ENCODE measurements around the gene UBASH3B.
"Not testable (repeated sequence)": the region's sequence is repeated elsewhere in the genome, so short reads cannot be mapped to it uniquely, and the experiment has no call there.

The UBASH3B gene

GRCh38 chr11:122729139-122729538, 73.6 kb downstream of the UBASH3B start:
- in situ Hi-C loops (cut with MboI; ENCODE audit: low sequenced_read_pairs) = no loop called here

GRCh38 chr11:122730694-122731093, 75.2 kb downstream of the UBASH3B start:
- in situ Hi-C loops (cut with MboI; ENCODE audit: low sequenced_read_pairs) = not testable (repeated sequence)

GRCh38 chr11:122731500-122731913, 76.0 kb downstream of the UBASH3B start:
- in situ Hi-C loops (cut with MboI; ENCODE audit: low sequenced_read_pairs) = no loop called here

- in situ Hi-C loops (cut with MboI; ENCODE audit: low sequenced_read_pairs) = no loop called here
These were observed 77.1 kb downstream of the UBASH3B start for GRCh38 chr11:122732342-122733315.

GRCh38 chr11:122733318-122733717, 77.8 kb downstream of the UBASH3B start:
- in situ Hi-C loops (cut with MboI; ENCODE audit: low sequenced_read_pairs) = no loop called here

- in situ Hi-C loops (cut with MboI; ENCODE audit: low sequenced_read_pairs) = no loop called here
These were observed 79.5 kb downstream of the UBASH3B start for GRCh38 chr11:122734848-122735496.

GRCh38 chr11:122737951-122738693, 82.6 kb downstream of the UBASH3B start:
- in situ Hi-C loops (cut with MboI; ENCODE audit: low sequenced_read_pairs) = no loop called here

- in situ Hi-C loops (cut with MboI; ENCODE audit: low sequenced_read_pairs) = no loop called here
These were observed 86.2 kb downstream of the UBASH3B start for GRCh38 chr11:122741613-122742300.

GRCh38 chr11:122742301-122743018, 86.9 kb downstream of the UBASH3B start:
- in situ Hi-C loops (cut with MboI; ENCODE audit: low sequenced_read_pairs) = no loop called here

GRCh38 chr11:122743097-122743741, 87.7 kb downstream of the UBASH3B start:
- in situ Hi-C loops (cut with MboI; ENCODE audit: low sequenced_read_pairs) = no loop called here

GRCh38 chr11:122743949-122744348, 88.4 kb downstream of the UBASH3B start:
- in situ Hi-C loops (cut with MboI; ENCODE audit: low sequenced_read_pairs) = no loop called here

- in situ Hi-C loops (cut with MboI; ENCODE audit: low sequenced_read_pairs) = no loop called here
These were observed 88.8 kb downstream of the UBASH3B start for GRCh38 chr11:122744357-122744756.

- in situ Hi-C loops (cut with MboI; ENCODE audit: low sequenced_read_pairs) = no loop called here
These were observed 89.6 kb downstream of the UBASH3B start for GRCh38 chr11:122745111-122745510.

- in situ Hi-C loops (cut with MboI; ENCODE audit: low sequenced_read_pairs) = no loop called here
These were observed 90.5 kb downstream of the UBASH3B start for GRCh38 chr11:122746050-122746478.

- in situ Hi-C loops (cut with MboI; ENCODE audit: low sequenced_read_pairs) = no loop called here
These were observed 91.2 kb downstream of the UBASH3B start for GRCh38 chr11:122746611-122747244.

- in situ Hi-C loops (cut with MboI; ENCODE audit: low sequenced_read_pairs) = no loop called here
These were observed 91.8 kb downstream of the UBASH3B start for GRCh38 chr11:122747351-122747781.

- in situ Hi-C loops (cut with MboI; ENCODE audit: low sequenced_read_pairs) = no loop called here
These were observed 93.6 kb downstream of the UBASH3B start for GRCh38 chr11:122749005-122749687.

GRCh38 chr11:122750049-122750448, 94.5 kb downstream of the UBASH3B start:
- in situ Hi-C loops (cut with MboI; ENCODE audit: low sequenced_read_pairs) = no loop called here
